Endodermal cell (in vitro differentiated cells): Measurements from ENCODE around the gene GPR148. TPM values are rescaled to one million over a fixed set of nuclear protein-coding genes. Genes with fewer than 3 reads are reported as not detected.

Experiments used
- DNase-seq: peaks from one replicate; pipeline ENCODE4 v3.0.0-alpha.2; 2017
- H3K27ac ChIP-seq: 2 replicates; pipeline ENCODE4 v1.5.1; 2013; ENCODE audit warnings: mild to moderate bottlenecking, low read depth, low read length, moderate library complexity
- H3K27me3 ChIP-seq: 2 replicates; pipeline ENCODE4 v1.6.1; 2013; ENCODE audit warnings: mild to moderate bottlenecking, low read length, moderate library complexity; ENCODE audit not compliant: insufficient read depth, control insufficient read depth, poor library complexity, severe bottlenecking
- H3K36me3 ChIP-seq: 2 replicates; pipeline ENCODE4 v1.7.0; 2013; ENCODE audit warnings: mild to moderate bottlenecking, low read length, moderate library complexity; ENCODE audit not compliant: control insufficient read depth, insufficient read depth
- H3K4me1 ChIP-seq: one replicate; pipeline ENCODE4 v1.7.0; 2013; ENCODE audit warnings: low read length; ENCODE audit not compliant: control insufficient read depth, insufficient read depth
- H3K4me3 ChIP-seq: 2 replicates; pipeline ENCODE4 v1.5.1; 2013; ENCODE audit warnings: mild to moderate bottlenecking, low read length, moderate library complexity
- H3K9ac ChIP-seq: 2 replicates; pipeline ENCODE4 v1.6.1; 2013; ENCODE audit warnings: mild to moderate bottlenecking, low read length, moderate library complexity; ENCODE audit not compliant: poor library complexity, severe bottlenecking; ENCODE audit errors: extremely low read depth
- H3K9me3 ChIP-seq: 2 replicates; pipeline ENCODE4 v1.6.1; 2013; ENCODE audit warnings: mild to moderate bottlenecking, low read length, moderate library complexity; ENCODE audit not compliant: control insufficient read depth
- H3K27ac Mint-ChIP-seq: 2 replicates; pipeline ENCODE4 v1.8.0; 2020; ENCODE audit warnings: mixed read lengths
- H3K27me3 Mint-ChIP-seq: 2 replicates; pipeline ENCODE4 v1.8.0; 2021; ENCODE audit warnings: mild to moderate bottlenecking, mixed read lengths; ENCODE audit not compliant: insufficient read depth
- H3K36me3 Mint-ChIP-seq: 2 replicates; pipeline ENCODE4 v1.8.0; 2020; ENCODE audit warnings: low read depth, mixed read lengths
- H3K4me1 Mint-ChIP-seq: 2 replicates; pipeline ENCODE4 v1.8.0; 2020; ENCODE audit warnings: mixed read lengths
- H3K4me3 Mint-ChIP-seq: 2 replicates; pipeline ENCODE4 v1.8.0; 2020; ENCODE audit warnings: mild to moderate bottlenecking, moderate library complexity, mixed read lengths
- H3K9me3 Mint-ChIP-seq: 2 replicates; pipeline ENCODE4 v1.8.0; 2020; ENCODE audit warnings: mild to moderate bottlenecking, mixed read lengths
- CTCF ChIP-seq: fragments of 200-600 bp; sonication (generic); conservative IDR thresholded peaks from 2 replicates; pipeline ENCODE4 v1.5.0; 2021; ENCODE audit warnings: antibody characterized with exemption, mild to moderate bottlenecking
- whole genome bisulfite sequencing, 2 experiments: methylation state at CpG; one replicate each; pipeline versions ENCODE4 v1.1.5 to v1.1.7; 2013; ENCODE audit warnings: missing lambda C conversion rate in 2 of 2, mixed read lengths in 1 of 2; ENCODE audit not compliant: insufficient coverage in 1 of 2, insufficient read length in 1 of 2; 5-methylcytosine and 5-hydroxymethylcytosine counted together
- total RNA-seq, 2 donors: library from RNA; stranded (reverse); fragmentation: NEBNext Ultra II Directional in 1 of 2; extraction: Animal tissue kit (Norgen Biotek cat#: 25700) in 1 of 2; gene quantifications; 2 replicates in 1 of 2; 3 replicates in 1 of 2; pipeline ENCODE4 v1.2.1, GENCODE V29; 2021

GPR148 gene
- total RNA-seq, 2 donors from 2014 or later, result not detected

GRCh38 chr2:130726614-130727180, 2.2 kb upstream of the GPR148 start:
- no peak for DNase-seq
- H3K4me3 ChIP-seq, result peak overlapping the region; percentile 75
- Mint-ChIP-seq H3K27me3 (peaks cover 28% of the 10 kb centered on the region), H3K4me3 (peak overlapping the region; percentile 67), H3K27ac (no peak overlapping the region), H3K9me3 (peaks cover 12% of the 10 kb centered on the region), H3K36me3 (no peaks in the 10 kb centered on the region), H3K4me1 (peaks cover 11% of the 10 kb centered on the region)
- H3K36me3 ChIP-seq, result no peaks in the 10 kb centered on the region
- H3K9me3 ChIP-seq, result peaks cover 10% of the 10 kb centered on the region
- H3K9ac ChIP-seq, result peak overlapping the region; percentile 32
- no peaks in the 10 kb centered on the region for H3K4me1 ChIP-seq
- 52 to 59% methylated on average over 13 to 20 of the region's 20 CpGs for WGBS, 2 experiments
- TF ChIP-seq CTCF, result no peak
- H3K27me3 ChIP-seq, result peaks cover 8% of the 10 kb centered on the region
- H3K27ac ChIP-seq, result no peak overlapping the region

GRCh38 chr2:130727286-130727924, 1.5 kb upstream of the GPR148 start:
- peak; percentile 99 for DNase-seq
- peak; percentile 36 for TF ChIP-seq CTCF
- no peaks in the 10 kb centered on the region for H3K36me3 Mint-ChIP-seq
- Histone ChIP-seq H3K27me3 (peaks cover 8% of the 10 kb centered on the region), H3K9ac (peak overlapping the region; percentile 32), H3K36me3 (no peaks in the 10 kb centered on the region), H3K4me3 (peak overlapping the region; percentile 75), H3K4me1 (no peaks in the 10 kb centered on the region), H3K27ac (peak overlapping the region; percentile 16), H3K9me3 (peaks cover 4% of the 10 kb centered on the region)
- H3K4me1 Mint-ChIP-seq, result peaks cover 11% of the 10 kb centered on the region
- peaks cover 5% of the 10 kb centered on the region for H3K9me3 Mint-ChIP-seq
- peak overlapping the region; percentile 79 for H3K27ac Mint-ChIP-seq
- 1 to 2% methylated on average over 17 to 48 of the region's 48 CpGs for WGBS, 2 experiments
- peak overlapping the region; percentile 67 for H3K4me3 Mint-ChIP-seq
- peaks cover 24% of the 10 kb centered on the region for H3K27me3 Mint-ChIP-seq

- Histone ChIP-seq H3K4me1 (no peaks in the 10 kb centered on the region), H3K27ac (no peak overlapping the region), H3K9ac (no peak overlapping the region)
These were observed 839 bp upstream of the GPR148 start for GRCh38 chr2:130728007-130728454.

More at GRCh38 chr2:130728007-130728454, 839 bp upstream of the GPR148 start:
- Histone ChIP-seq H3K4me3 (peak overlapping the region; percentile 75), H3K27me3 (peaks cover 8% of the 10 kb centered on the region), H3K9me3 (no peaks in the 10 kb centered on the region), H3K36me3 (no peaks in the 10 kb centered on the region)
- 19 to 43% methylated on average over 6 to 12 of the region's 12 CpGs for WGBS, 2 experiments
- Mint-ChIP-seq H3K27ac (no peak overlapping the region), H3K9me3 (no peaks in the 10 kb centered on the region), H3K4me1 (peaks cover 11% of the 10 kb centered on the region), H3K36me3 (no peaks in the 10 kb centered on the region), H3K4me3 (peak overlapping the region; percentile 67), H3K27me3 (peaks cover 20% of the 10 kb centered on the region)
- no peak for DNase-seq
- TF ChIP-seq CTCF, result no peak
